AG20443 (cell line): Measurements from ENCODE around the gene DLEC1.
"Not testable (repeated sequence)": the region's sequence is repeated elsewhere in the genome, so short reads cannot be mapped to it uniquely, and the experiment has no call there.

Experiments used
- DNase-seq: peaks from one replicate; pipeline ENCODE4 v3.0.0; 2012; ENCODE audit warnings: low spot score, mixed read lengths

DLEC1 gene

GRCh38 chr3:38084334-38085310 lies 45.6 kb downstream of the DLEC1 start:
- DNase-seq, result peak; percentile 79

- DNase-seq, result no peak
Measured at GRCh38 chr3:38085311-38085942, 46.4 kb downstream of the DLEC1 start.

DNA sequence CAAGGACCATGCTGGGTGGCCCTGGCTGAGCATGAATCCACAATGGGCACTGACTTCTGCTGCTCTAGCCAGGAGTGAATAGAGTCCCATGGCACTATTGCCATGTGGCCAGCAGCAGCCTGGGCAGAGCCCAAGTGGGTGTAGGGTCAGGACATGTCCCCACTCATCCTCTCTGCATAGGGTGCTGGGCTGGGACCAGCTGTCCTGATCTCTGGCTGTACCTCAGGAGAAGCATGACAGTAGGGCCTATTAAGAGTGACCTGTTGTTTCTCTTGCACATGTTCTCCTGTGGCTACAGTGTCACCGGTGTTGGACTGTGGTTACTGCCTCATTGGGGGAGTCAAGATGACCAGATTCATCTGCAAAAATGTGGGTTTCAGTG lies 46.9 kb downstream of the DLEC1 start:
- DNase-seq, result no peak

GRCh38 chr3:38086496-38086895 lies 47.5 kb downstream of the DLEC1 start:
- no peak for DNase-seq

GRCh38 chr3:38087278-38087677 lies 48.3 kb downstream of the DLEC1 start:
- not testable (repeated sequence) for DNase-seq

- no peak for DNase-seq
Measured at GRCh38 chr3:38088126-38089078, 49.4 kb downstream of the DLEC1 start.

- DNase-seq, result no peak
Measured at GRCh38 chr3:38089163-38089562, 50.2 kb downstream of the DLEC1 start.

GRCh38 chr3:38090453-38090852 lies 51.4 kb downstream of the DLEC1 start:
- no peak for DNase-seq

- DNase-seq, result no peak
Measured at GRCh38 chr3:38094999-38095398, 56.0 kb downstream of the DLEC1 start.

- DNase-seq, result no peak
Measured at GRCh38 chr3:38095669-38096483, 56.9 kb downstream of the DLEC1 start.

- DNase-seq, result no peak
Measured at GRCh38 chr3:38097446-38098375, 58.7 kb downstream of the DLEC1 start.

- no peak for DNase-seq
Measured at GRCh38 chr3:38098376-38098723, 59.3 kb downstream of the DLEC1 start.

- no peak for DNase-seq
Measured at GRCh38 chr3:38099518-38099917, 60.5 kb downstream of the DLEC1 start.

DNA sequence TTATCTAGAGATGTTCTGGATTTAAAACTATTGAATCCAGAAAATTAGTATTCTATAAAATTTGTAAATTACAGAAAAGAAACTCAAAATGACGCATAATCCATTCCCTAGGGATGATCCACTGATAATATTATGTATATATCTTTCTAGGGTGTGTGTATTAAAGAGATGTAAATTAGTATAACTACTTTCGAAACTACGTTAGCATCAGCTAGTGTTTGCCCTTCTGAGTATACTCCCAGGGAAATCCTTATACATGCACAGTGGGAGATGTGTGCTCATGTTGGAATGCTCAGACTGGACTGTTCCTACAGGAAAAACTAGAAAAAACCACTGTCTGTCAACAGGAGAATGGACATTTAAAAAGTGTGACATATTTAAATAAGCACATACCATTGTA lies 61.5 kb downstream of the DLEC1 start:
- DNase-seq, result no peak

GRCh38 chr3:38101811-38102443 lies 62.9 kb downstream of the DLEC1 start:
- no peak for DNase-seq

DNA sequence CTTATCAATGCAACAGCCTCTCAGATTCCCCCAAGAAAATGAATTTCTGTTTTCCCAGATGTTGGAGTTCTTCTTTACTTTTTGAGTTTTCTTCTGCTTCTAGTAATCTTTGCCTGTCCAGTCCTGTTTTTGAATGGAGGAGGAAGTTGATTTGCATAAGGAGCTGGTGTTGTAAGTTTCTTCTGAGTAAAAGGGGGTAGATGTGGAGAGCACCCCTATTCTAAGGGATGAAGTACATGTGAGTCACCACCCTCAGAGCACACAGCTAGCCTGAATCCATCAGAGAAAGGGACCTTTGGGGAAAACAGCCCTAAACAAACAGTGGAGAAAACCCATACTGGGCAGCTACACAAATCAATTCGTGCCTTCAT lies 63.4 kb downstream of the DLEC1 start:
- no peak for DNase-seq

DNA sequence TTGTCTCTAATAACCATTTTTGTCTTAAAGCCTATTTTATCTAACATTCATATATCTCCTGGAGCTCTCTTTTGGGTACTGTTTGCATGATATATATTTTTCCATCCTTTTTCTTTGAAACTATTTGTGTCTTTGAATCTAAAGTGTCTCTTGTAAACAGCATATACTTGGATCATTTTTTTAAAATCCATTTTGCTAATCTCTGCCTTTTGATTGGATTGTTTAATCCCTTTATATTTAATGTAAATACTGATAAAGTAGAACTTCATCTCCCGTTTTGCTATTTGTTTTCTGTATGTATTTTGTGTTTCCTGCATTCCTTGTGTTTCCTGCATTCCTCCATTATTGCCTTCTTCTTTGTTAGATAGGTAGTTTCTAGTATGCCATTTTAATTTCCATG lies 66.5 kb downstream of the DLEC1 start:
- no peak for DNase-seq

DNA sequence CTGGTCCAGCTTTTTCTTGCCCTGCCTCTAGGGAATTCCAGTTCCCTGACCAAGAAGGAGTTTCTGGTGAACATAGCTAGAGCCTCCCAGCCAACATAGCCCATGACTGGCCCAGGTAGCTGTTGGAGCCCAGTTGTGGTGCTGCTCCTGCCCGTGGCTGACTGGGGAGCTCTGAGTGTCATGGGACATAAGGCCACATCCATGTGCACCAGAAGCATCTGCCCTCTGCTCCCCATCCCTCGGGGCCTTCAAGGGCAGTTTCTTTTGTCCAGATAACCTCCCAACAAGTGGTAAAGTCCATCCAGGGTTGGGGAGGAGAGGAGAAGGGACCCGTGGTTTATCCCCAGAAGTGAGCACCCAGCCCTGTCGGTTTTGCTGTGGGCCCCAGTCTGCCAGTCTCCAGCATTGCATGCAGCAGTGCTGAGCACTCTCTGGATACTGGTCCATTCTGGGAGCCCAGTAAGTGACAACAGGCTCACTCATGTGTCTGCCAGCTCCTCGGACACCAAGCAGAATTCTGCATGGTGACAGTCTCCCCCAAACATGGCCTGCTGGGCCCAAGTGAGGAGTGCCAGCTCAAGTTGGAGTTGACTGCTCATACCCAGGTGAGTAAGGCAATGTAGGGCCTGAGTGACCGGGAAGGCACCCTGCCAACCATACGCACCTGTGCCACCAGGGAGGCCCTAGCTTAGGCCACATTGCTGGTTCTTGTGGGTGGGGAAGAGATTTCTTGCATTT lies 69.1 kb downstream of the DLEC1 start:
- no peak for DNase-seq
